ENCODE data around the gene PADI6. TPM values are rescaled to one million over a fixed set of nuclear protein-coding genes. Genes with fewer than 3 reads are reported as not detected.

PADI6 gene
- total and polyA plus RNA-seq, 2 experiments from 2014 or later: not detected

- Histone ChIP-seq H3K9me3 (ENCODE audit: low read depth) (no peaks in the 10 kb centered on the region), H3K9me2 (replicated peaks; ENCODE audit: insufficient read depth) (no peaks in the 10 kb centered on the region), H3K36me3 (replicated peaks; ENCODE audit: insufficient read depth, low read depth) (no peaks in the 10 kb centered on the region), H3K4me3 (no peak overlapping the region), H4K20me1 (ENCODE audit: insufficient read depth, poor library complexity, severe bottlenecking) (no peaks in the 10 kb centered on the region), H3K79me2 (no peaks in the 10 kb centered on the region), H3K27me3 (no peaks in the 10 kb centered on the region), H3K27ac (no peak overlapping the region), H3K4me2 (no peak overlapping the region), H3K4me1 (ENCODE audit: insufficient read depth) (no peaks in the 10 kb centered on the region), H2AFZ (no peak overlapping the region)
- 79% methylated on average over 6 of the region's 6 CpGs for WGBS (ENCODE audit: low lambda C conversion rate, missing lambda C conversion rate)
- no peak for DNase-seq (ENCODE audit: low spot score)
- no peak for TF ChIP-seq EZH2phosphoT487 (IDR thresholded peaks at IDR 0.05; ENCODE audit: low read depth, severe bottlenecking, unreplicated experiment)
- TF ChIP-seq CTCF (IDR thresholded peaks at IDR 0.05; ENCODE audit: poor library complexity): no peak
- no peak for TF ChIP-seq EZH2 (IDR thresholded peaks at IDR 0.05; ENCODE audit: borderline replicate concordance)
Measured at GRCh38 chr1:17355898-17356297, 16.1 kb upstream of the PADI6 start.

- Histone ChIP-seq H3K4me1 (ENCODE audit: insufficient read depth) (no peaks in the 10 kb centered on the region), H3K9me2 (replicated peaks; ENCODE audit: insufficient read depth) (no peaks in the 10 kb centered on the region), H3K27ac (no peak overlapping the region), H3K4me2 (no peak overlapping the region), H3K36me3 (replicated peaks; ENCODE audit: insufficient read depth, low read depth) (no peaks in the 10 kb centered on the region), H3K9me3 (ENCODE audit: low read depth) (no peaks in the 10 kb centered on the region), H3K79me2 (no peaks in the 10 kb centered on the region), H3K4me3 (no peak overlapping the region), H2AFZ (no peak overlapping the region), H3K27me3 (no peaks in the 10 kb centered on the region), H4K20me1 (ENCODE audit: insufficient read depth, poor library complexity, severe bottlenecking) (no peaks in the 10 kb centered on the region)
- DNase-seq (ENCODE audit: low spot score): no peak
- WGBS (ENCODE audit: low lambda C conversion rate, missing lambda C conversion rate): 69% methylated on average over 11 of the region's 12 CpGs
- TF ChIP-seq CTCF (IDR thresholded peaks at IDR 0.05; ENCODE audit: poor library complexity): no peak
- no peak for TF ChIP-seq EZH2 (IDR thresholded peaks at IDR 0.05; ENCODE audit: borderline replicate concordance)
- TF ChIP-seq EZH2phosphoT487 (IDR thresholded peaks at IDR 0.05; ENCODE audit: low read depth, severe bottlenecking, unreplicated experiment): no peak
Measured at GRCh38 chr1:17356387-17357026, 15.5 kb upstream of the PADI6 start.

GRCh38 chr1:17358557-17358956, 13.4 kb upstream of the PADI6 start:
- no peak for DNase-seq (ENCODE audit: low spot score)
- no peaks in the 10 kb centered on the region for H3K36me3 ChIP-seq (replicated peaks; ENCODE audit: insufficient read depth, low read depth)
- no peak for TF ChIP-seq EZH2 (IDR thresholded peaks at IDR 0.05; ENCODE audit: borderline replicate concordance)
- TF ChIP-seq EZH2phosphoT487 (IDR thresholded peaks at IDR 0.05; ENCODE audit: low read depth, severe bottlenecking, unreplicated experiment): no peak
- no peak for TF ChIP-seq CTCF (IDR thresholded peaks at IDR 0.05; ENCODE audit: poor library complexity)

More at GRCh38 chr1:17358557-17358956, 13.4 kb upstream of the PADI6 start:
- Histone ChIP-seq H3K27ac (no peak overlapping the region), H3K9me2 (replicated peaks; ENCODE audit: insufficient read depth) (no peaks in the 10 kb centered on the region), H4K20me1 (ENCODE audit: insufficient read depth, poor library complexity, severe bottlenecking) (no peaks in the 10 kb centered on the region), H3K9me3 (ENCODE audit: low read depth) (no peaks in the 10 kb centered on the region), H3K79me2 (no peaks in the 10 kb centered on the region), H3K27me3 (no peaks in the 10 kb centered on the region), H3K4me3 (no peak overlapping the region), H2AFZ (no peak overlapping the region), H3K4me2 (no peak overlapping the region), H3K4me1 (ENCODE audit: insufficient read depth) (no peaks in the 10 kb centered on the region)
- WGBS (ENCODE audit: low lambda C conversion rate, missing lambda C conversion rate): 98% methylated on average over 3 of the region's 4 CpGs

Data from hepatocyte (in vitro differentiated cells).